Measurements from ENCODE around the gene AZU1. TPM values are rescaled to one million over a fixed set of nuclear protein-coding genes. Genes with fewer than 3 reads are reported as not detected.

Gene AZU1
- total RNA-seq, 4 donors from 2014 or later, result 1.1 TPM; not detected in 3

GRCh38 chr19:879711-880438 lies 52.2 kb downstream of the AZU1 start:
- ATAC-seq (ENCODE audit: low FRiP score), result no peak

More at GRCh38 chr19:879711-880438, 52.2 kb downstream of the AZU1 start:
- DNase-seq (ENCODE audit: low spot score), result no peak
- TF ChIP-seq, protein P1, sequence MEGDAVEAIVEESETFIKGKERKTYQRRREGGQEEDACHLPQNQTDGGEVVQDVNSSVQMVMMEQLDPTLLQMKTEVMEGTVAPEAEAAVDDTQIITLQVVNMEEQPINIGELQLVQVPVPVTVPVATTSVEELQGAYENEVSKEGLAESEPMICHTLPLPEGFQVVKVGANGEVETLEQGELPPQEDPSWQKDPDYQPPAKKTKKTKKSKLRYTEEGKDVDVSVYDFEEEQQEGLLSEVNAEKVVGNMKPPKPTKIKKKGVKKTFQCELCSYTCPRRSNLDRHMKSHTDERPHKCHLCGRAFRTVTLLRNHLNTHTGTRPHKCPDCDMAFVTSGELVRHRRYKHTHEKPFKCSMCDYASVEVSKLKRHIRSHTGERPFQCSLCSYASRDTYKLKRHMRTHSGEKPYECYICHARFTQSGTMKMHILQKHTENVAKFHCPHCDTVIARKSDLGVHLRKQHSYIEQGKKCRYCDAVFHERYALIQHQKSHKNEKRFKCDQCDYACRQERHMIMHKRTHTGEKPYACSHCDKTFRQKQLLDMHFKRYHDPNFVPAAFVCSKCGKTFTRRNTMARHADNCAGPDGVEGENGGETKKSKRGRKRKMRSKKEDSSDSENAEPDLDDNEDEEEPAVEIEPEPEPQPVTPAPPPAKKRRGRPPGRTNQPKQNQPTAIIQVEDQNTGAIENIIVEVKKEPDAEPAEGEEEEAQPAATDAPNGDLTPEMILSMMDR (IDR thresholded peaks at IDR 0.05), result no peak

Small RNA genes lying within 50 kb of the gene (small RNA-seq; reads per million reads assigned to genes)
- not detected for gene MIR3187

Other genes starting within 250 kb of the AZU1 start
- gene HCN2, start 238.0 kb upstream of the AZU1 start, total RNA-seq, result under 1 TPM in 2 of 4 donors, not detected in 2; 0.13 to 0.56 TPM
- 10 to 100 TPM; 17.3 to 33.8 (median 30.1) TPM for gene POLRMT, start 194.3 kb upstream of the AZU1 start, total RNA-seq
- gene FGF22, start 188.0 kb upstream of the AZU1 start, total RNA-seq, result under 1 TPM in 1 of 4 donors, not detected in 3; 0.38 TPM
- gene RNF126, start 164.6 kb upstream of the AZU1 start, total RNA-seq, result 10 to 100 TPM; 40.1 to 87.7 (median 47.7) TPM
- gene FSTL3, start 151.4 kb upstream of the AZU1 start, total RNA-seq, result 100 to 1,000 TPM; 120 to 212 (median 152) TPM
- under 1 TPM in 1 of 4 donors, not detected in 3; 0.95 TPM for gene PRSS57, start 132.4 kb upstream of the AZU1 start, total RNA-seq
- gene PALM, start 118.9 kb upstream of the AZU1 start, total RNA-seq, result 100 to 1,000 TPM in 1 of 4 donors, 10 to 100 TPM in 3; 44.6 to 119 (median 54.8) TPM
- 1 to 10 TPM in 3 of 4 donors, not detected in 1; 1.4 to 9.6 (median 3.2) TPM for gene MISP, start 76.7 kb upstream of the AZU1 start, total RNA-seq
- gene PTBP1, start 30.4 kb upstream of the AZU1 start, total RNA-seq, result 100 to 1,000 TPM; 106 to 195 (median 137) TPM
- not detected for gene PLPPR3, start 5.9 kb upstream of the AZU1 start, total RNA-seq
- gene PRTN3, start 13.2 kb downstream of the AZU1 start, total RNA-seq, result not detected
- gene ELANE, start 24.5 kb downstream of the AZU1 start, total RNA-seq, result 1 to 10 TPM in 2 of 4 donors, under 1 TPM in 1, not detected in 1; 0.72 to 7.7 (median 1.0) TPM
- 1,000 to 10,000 TPM; 1,367 to 3,469 (median 2,171) TPM for gene CFD, start 31.8 kb downstream of the AZU1 start, total RNA-seq
- gene MED16, start 65.3 kb downstream of the AZU1 start, total RNA-seq, result 10 to 100 TPM; 20.1 to 34.0 (median 24.5) TPM
- not detected for gene RNU6-9, start 65.6 kb downstream of the AZU1 start, total RNA-seq
- 10 to 100 TPM; 27.1 to 55.2 (median 44.4) TPM for gene R3HDM4, start 85.4 kb downstream of the AZU1 start, total RNA-seq
- gene KISS1R, start 89.5 kb downstream of the AZU1 start, total RNA-seq, result under 1 TPM in 1 of 4 donors, not detected in 3; 0.24 TPM
- 10 to 100 TPM in 2 of 4 donors, 1 to 10 TPM in 2; 3.7 to 15.1 (median 7.7) TPM for gene ARID3A, start 98.2 kb downstream of the AZU1 start, total RNA-seq
- gene WDR18, start 156.5 kb downstream of the AZU1 start, total RNA-seq, result 10 to 100 TPM; 22.8 to 69.4 (median 37.5) TPM
- gene GRIN3B, start 172.6 kb downstream of the AZU1 start, total RNA-seq, result under 1 TPM in 1 of 4 donors, not detected in 3; 0.24 TPM
- 100 to 1,000 TPM; 112 to 164 (median 161) TPM for gene TMEM259, start 193.3 kb downstream of the AZU1 start, total RNA-seq
- not detected for gene RNU6-2, start 193.7 kb downstream of the AZU1 start, total RNA-seq
- 10 to 100 TPM; 39.6 to 75.4 (median 60.8) TPM for gene CNN2, start 198.8 kb downstream of the AZU1 start, total RNA-seq
- gene ABCA7, start 212.3 kb downstream of the AZU1 start, total RNA-seq, result 10 to 100 TPM; 10.3 to 29.8 (median 15.9) TPM
- 10 to 100 TPM; 21.4 to 97.6 (median 36.3) TPM for gene ARHGAP45, start 239.3 kb downstream of the AZU1 start, total RNA-seq

Measured in omental fat pad (tissue), 4 donors.